HG03097 (cell line): ENCODE measurements around the gene GRP.

ENCODE experiments used
- ATAC-seq: cut with Tn5 transposase; IDR thresholded peaks from one replicate; pipeline ENCODE4 v1.9.1; 2021; ENCODE audit not compliant: unreplicated experiment, low FRiP score

The GRP gene

DNA sequence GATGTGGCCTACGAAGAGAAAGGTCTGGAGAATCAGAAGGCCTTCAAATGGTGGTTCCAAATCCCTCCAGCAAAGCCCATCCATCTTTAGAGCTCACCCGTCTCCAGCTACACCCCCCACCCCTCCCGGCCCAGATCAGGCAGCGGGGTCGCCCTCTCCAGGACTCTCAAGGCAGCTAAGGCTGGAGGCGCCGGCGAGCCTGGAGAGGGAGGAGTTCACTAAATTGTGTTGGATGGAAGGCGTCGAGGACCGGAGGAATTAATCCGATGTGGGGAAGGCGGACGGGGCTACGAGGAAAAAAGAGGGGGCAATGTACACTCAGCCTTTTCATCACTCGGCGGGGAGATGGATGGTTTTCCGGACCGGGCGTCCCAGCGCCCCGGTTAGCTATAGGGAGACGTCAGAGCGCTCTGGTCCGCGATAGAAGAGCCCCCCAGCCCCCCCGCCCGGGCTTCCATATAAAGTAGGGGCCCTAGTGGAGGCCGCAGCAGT lies at the start of gene GRP:
TSS of gene GRP (plus strand) at position 487 of the 492 bp plus-strand sequence. CDS start 108 bp downstream, outside the sequence.
- no peak for ATAC-seq

DNA sequence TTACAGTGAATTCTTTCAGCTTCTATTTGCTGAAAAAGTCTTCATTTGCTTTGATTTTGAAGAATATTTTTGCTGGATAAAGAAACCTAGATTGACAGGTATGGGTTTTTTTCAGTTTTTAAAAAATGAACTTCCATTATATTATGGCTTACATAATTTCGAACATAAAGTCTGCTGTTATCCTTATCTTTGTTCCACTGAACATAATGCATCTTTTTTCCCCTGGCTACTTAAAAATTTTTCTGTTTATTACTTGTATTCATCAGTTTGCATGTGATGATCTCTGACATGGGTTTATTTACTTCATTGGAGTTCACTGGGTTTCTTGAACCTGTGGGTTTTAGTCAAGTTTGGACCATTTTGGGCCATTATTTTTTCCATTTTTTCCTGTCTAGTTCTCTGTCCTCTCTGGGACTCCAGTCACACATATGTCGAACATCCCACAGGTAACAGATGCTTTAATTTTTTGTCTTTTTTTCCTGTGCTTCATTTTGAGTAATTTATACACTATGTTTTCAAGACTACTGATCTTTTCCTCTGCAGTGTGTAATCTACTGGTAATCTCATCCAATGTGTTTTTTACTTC lies 47.2 kb upstream of the GRP start:
- ATAC-seq, result no peak

- ATAC-seq, result no peak
Measured at GRCh38 chr18:59177485-59177884, 42.5 kb upstream of the GRP start.

- no peak for ATAC-seq
Measured at GRCh38 chr18:59180150-59180845, 39.7 kb upstream of the GRP start.

- no peak for ATAC-seq
Measured at GRCh38 chr18:59182673-59183072, 37.3 kb upstream of the GRP start.

DNA sequence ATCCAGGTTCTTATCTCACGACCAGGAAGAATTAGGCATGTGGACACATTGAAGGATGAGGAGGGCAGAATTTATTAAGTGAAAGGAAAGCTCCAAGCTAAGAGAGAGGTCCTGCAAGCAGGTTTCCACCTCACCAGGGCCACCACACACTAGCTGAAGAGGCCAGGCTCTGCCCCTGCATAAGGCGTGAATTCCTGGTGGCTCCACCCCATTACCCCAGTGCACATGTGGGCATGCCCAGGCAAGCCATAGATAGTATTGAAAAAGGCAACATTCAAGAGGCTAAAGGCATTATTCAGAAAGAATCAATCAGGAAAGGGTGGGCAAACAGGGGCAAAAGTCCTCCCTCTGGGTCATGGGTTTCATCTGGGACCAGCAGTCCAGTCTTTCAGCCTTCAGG lies 30.9 kb upstream of the GRP start:
- no peak for ATAC-seq

- no peak for ATAC-seq
Measured at GRCh38 chr18:59189746-59190145, 30.2 kb upstream of the GRP start.

DNA sequence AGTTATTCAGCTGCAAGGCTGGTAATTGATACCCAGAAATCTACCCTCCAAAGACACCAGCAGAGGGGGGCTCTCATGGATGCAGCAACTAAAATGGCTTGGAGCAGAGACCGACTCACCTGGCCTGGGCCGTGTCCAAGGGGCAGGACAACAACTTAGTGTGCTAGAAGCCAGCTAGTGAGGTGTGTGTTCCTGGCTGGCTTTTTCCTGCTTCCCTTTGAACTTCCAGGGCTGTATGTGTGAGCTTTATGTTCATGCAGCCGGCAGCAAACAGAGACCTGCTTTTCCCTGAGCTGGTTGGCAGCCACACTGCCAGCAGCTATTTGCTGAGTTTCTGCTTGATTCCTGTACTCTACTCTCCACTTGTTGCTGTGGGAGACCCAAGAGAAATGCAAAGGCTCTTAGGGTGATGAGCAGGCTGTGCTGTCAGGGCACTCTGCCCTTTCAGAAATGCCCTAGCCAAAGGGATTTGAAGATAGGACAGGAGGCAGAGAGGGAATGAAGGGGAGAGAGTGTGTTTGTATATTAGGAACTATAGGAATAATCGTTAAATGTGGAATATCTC lies 23.7 kb upstream of the GRP start:
- no peak for ATAC-seq

GRCh38 chr18:59197636-59198035 lies 22.3 kb upstream of the GRP start:
- ATAC-seq, result no peak

DNA sequence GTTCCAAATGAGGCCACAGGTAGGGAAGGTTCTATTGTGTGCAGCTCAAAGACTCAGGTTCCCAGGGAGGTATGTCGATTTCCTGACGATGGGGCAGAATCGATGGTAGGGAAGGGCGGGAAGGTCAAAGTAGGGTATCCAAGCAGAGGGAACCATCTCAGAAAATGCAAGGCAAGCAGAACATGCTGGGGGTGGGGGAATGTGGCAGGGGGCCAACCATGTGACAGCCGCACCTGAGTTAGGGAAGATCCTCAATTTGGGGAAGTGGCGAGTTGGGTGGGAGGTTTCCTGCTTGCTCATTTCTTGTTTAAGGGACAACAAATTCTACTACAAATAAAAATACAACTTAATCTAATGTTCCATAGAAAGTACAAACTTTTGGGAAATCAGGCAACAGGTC lies 21.7 kb upstream of the GRP start:
- ATAC-seq, result no peak

DNA sequence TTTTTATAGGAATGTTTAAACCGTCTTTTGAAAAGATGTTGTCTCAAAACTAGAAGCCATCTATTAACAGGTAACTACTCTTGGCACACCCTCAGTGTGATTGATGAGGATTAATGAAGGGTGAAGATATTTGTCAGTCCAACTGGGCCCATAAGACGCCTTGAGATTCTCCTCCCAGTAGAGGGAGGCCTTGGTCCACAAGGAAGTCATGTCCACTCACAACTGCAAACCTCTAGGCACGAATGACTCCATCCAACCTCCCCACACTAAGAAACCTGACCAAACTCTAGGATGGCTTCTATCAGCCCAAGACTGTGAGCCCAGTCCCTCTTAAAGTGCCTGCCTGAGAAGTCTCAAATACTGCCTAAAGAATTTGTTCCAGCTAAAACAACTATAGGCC lies 19.2 kb upstream of the GRP start:
- no peak for ATAC-seq

DNA sequence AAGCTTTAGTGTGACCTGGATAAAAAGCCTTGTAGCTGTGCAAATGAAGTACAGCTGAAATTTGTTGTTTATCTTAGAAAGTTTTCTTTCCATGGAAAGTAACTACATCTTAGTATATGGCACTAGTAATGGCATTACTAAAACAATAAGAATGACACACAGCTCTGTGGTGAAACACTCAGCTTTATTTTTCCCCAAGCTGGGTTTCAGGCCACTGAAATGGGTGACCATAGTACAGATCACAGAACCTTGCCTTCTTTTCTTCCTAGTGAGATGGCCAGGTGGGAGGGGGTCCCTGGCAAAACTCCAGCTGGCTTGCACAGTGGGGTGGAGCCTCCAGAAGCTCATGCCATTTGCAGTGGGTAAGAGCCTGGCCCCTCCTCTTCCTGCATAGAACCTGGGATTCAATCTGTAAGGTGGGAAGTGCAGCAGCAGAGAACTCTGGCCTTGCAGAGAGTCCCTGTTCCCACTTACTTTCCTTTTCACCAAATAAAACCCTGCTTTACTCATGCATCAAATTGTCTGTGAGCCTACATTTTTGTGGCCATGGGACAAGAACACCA lies 17.6 kb upstream of the GRP start:
- no peak for ATAC-seq

- ATAC-seq, result no peak
Measured at GRCh38 chr18:59207506-59207905, 12.5 kb upstream of the GRP start.

GRCh38 chr18:59208602-59209125 lies 11.3 kb upstream of the GRP start:
- ATAC-seq, result no peak

GRCh38 chr18:59210299-59210698 lies 9.7 kb upstream of the GRP start:
- ATAC-seq, result no peak

- ATAC-seq, result no peak
Measured at GRCh38 chr18:59211629-59212028, 8.3 kb upstream of the GRP start.

GRCh38 chr18:59218018-59218417 lies 1.9 kb upstream of the GRP start:
- ATAC-seq, result no peak

- ATAC-seq, result no peak
Measured at GRCh38 chr18:59220164-59220783, 316 bp downstream of the GRP start.

DNA sequence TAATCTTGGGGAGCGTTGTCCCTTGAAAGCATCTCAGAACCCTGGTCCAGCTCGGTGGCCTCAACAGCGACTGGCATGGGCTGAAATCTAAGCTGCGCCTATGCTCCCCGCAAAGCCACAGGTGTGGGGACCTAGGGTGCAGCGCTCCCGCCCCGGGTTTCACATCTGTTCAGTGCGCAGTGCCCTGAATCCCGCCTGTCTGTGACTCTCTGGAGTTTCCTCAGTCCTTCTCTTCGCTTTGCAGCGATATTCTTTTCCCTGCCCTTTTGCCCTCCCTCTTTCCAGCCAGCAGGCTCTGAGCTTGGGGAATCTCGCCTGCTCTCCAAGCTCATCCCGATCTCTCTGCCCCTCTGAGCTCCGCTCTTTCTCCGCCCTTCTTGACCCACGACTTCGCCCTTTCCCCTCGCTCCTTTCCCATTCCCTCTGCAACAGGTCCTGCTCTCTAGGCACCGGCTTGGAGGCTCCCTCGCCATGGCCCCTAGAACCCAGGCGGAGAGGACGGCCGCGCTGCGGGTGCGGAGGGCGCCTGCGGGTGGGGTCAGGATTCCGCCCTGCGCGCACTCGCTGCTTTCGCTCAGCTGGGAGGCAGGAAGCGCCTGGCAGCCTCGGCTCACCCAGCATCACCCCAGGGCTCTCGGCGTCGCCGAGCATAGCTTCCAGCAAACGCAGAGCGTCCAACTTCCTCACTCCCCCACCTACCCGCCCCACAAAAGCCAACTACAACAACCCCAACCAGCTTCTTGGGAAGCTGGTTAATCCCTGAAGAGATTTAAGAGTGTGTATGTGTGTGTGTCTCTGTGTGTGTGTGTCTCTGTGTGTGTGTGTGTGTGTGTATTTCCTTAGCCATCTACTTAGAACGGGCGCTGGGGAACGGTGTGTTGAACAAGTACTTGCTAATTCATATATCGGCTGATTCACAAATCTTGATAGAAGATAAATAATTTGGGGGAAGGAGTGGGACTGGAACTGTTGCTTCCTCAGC lies 1.1 kb downstream of the GRP start:
- no peak for ATAC-seq

DNA sequence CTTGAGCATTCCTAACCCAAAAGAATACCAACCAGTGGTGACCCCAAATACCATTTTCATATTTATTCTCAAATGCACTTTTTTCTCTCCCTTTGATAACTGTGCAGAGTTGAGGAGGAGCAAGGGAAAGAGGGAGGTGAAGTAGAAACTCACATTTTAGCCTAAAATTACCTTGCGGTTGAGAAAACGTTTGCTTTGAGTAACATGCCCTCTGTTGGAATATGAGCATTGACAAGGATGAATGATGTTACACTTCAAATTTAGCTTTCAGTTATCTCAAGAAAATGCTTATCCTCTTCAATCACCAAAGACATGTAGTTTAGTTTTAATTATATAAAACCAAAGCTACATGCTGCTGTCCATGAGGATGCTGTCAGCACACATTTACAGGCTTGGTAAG lies 2.4 kb downstream of the GRP start:
- no peak for ATAC-seq
